ENCODE data around the gene CTNNBL1.
A peak's percentile ranks its signal among the peaks of the same experiment; 100 is the strongest.

CTNNBL1 gene

GRCh38 chr20:37881601-37882343, 187.9 kb downstream of the CTNNBL1 start:
- DNase-seq: no peak

GRCh38 chr20:37882961-37883712, 189.3 kb downstream of the CTNNBL1 start:
- no peak for DNase-seq

GRCh38 chr20:37885042-37885441, 191.2 kb downstream of the CTNNBL1 start:
- no peak for DNase-seq

- DNase-seq: no peak
Measured at GRCh38 chr20:37885593-37886503, 192.0 kb downstream of the CTNNBL1 start.

- no peak for DNase-seq
Measured at GRCh38 chr20:37886851-37887297, 193.0 kb downstream of the CTNNBL1 start.

- DNase-seq: no peak
Measured at GRCh38 chr20:37888641-37889040, 194.8 kb downstream of the CTNNBL1 start.

GRCh38 chr20:37890108-37890507, 196.3 kb downstream of the CTNNBL1 start:
- DNase-seq: no peak

GRCh38 chr20:37890643-37891042, 196.8 kb downstream of the CTNNBL1 start:
- DNase-seq: no peak

- no peak for DNase-seq
Measured at GRCh38 chr20:37892001-37892400, 198.2 kb downstream of the CTNNBL1 start.

GRCh38 chr20:37893566-37894241, 199.9 kb downstream of the CTNNBL1 start:
- no peak for DNase-seq

- DNase-seq: no peak
Measured at GRCh38 chr20:37894454-37894853, 200.6 kb downstream of the CTNNBL1 start.

GRCh38 chr20:37895166-37895565, 201.3 kb downstream of the CTNNBL1 start:
- no peak for DNase-seq

- DNase-seq: no peak
Measured at GRCh38 chr20:37896932-37897548, 203.2 kb downstream of the CTNNBL1 start.

- DNase-seq: no peak
Measured at GRCh38 chr20:37898233-37899104, 204.6 kb downstream of the CTNNBL1 start.

GRCh38 chr20:37899105-37900045, 205.5 kb downstream of the CTNNBL1 start:
- DNase-seq: no peak

GRCh38 chr20:37901240-37901639, 207.4 kb downstream of the CTNNBL1 start:
- no peak for DNase-seq

GRCh38 chr20:37901654-37902503, 208.0 kb downstream of the CTNNBL1 start:
- DNase-seq: peak; percentile 5 to 16

GRCh38 chr20:37902504-37903313, 208.9 kb downstream of the CTNNBL1 start, which contains the start of gene VSTM2L:
TSS of gene VSTM2L (plus strand) at chr20:37903127. CDS start at chr20:37903351, 224 bp downstream.
- DNase-seq: no peak

All from CD4-positive, alpha-beta T cell treated with Interferon alpha-2 for 1 hour (primary cell).